ENCODE measurements around the gene PDCD1LG2.
A peak's percentile ranks its signal among the peaks of the same experiment; 100 is the strongest.
"Not testable (repeated sequence)": the region's sequence is repeated elsewhere in the genome, so short reads cannot be mapped to it uniquely, and the experiment has no call there.

PDCD1LG2 gene

GRCh38 chr9:5493679-5494511, 16.4 kb upstream of the PDCD1LG2 start:
- DNase-seq (ENCODE audit: low read depth): no peak

- DNase-seq (ENCODE audit: low read depth): not testable (repeated sequence)
Observed at GRCh38 chr9:5494765-5495164, 15.6 kb upstream of the PDCD1LG2 start.

DNA sequence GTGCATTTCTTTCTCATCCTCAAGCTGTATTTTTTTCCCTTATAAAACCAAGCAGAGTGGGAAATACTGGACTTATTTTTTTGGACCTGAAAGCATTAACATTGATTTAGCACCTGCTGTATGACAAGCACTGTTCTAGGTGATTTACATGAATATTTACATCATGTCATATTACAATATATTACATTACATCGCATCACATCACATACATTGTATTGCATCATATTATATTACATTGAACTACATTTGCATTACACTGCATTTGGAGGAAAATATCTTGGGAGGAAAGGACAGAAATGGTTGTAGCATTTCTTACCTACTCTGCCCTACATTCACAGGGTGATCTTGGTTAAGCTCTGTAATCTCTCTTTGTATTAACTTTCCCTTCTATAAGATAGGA, 11.2 kb upstream of the PDCD1LG2 start:
- DNase-seq (ENCODE audit: low read depth): no peak

- DNase-seq (ENCODE audit: low read depth): no peak
Observed at GRCh38 chr9:5499889-5500398, 10.4 kb upstream of the PDCD1LG2 start.

GRCh38 chr9:5500441-5501235, 9.7 kb upstream of the PDCD1LG2 start:
- no peak for DNase-seq (ENCODE audit: low read depth)

DNA sequence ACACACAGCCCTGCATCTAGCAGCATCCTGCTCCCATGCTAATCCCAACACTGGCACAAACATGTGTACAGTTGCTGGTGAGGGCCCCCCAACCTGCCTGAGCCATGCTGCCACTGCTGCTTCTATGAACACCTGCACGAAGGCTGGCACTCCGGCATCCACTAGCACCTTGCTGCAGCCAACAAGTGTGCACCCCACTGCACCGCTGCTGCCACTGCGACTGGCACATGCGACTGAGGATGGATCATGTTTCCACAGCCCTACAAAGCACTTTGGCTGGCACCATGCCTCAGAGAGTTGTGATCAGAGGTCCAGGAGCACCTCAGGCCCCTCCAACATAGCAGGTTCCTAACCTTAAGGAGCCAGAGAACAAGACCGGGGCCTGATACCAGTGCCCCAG, 7.8 kb upstream of the PDCD1LG2 start:
- no peak for DNase-seq (ENCODE audit: low read depth)

- DNase-seq (ENCODE audit: low read depth): peak; percentile 78
Observed at GRCh38 chr9:5509573-5509972, 758 bp upstream of the PDCD1LG2 start.

- DNase-seq (ENCODE audit: low read depth): no peak
Observed at GRCh38 chr9:5510989-5511388, 658 bp downstream of the PDCD1LG2 start.

GRCh38 chr9:5511476-5511875, 1.1 kb downstream of the PDCD1LG2 start:
- no peak for DNase-seq (ENCODE audit: low read depth)

DNA sequence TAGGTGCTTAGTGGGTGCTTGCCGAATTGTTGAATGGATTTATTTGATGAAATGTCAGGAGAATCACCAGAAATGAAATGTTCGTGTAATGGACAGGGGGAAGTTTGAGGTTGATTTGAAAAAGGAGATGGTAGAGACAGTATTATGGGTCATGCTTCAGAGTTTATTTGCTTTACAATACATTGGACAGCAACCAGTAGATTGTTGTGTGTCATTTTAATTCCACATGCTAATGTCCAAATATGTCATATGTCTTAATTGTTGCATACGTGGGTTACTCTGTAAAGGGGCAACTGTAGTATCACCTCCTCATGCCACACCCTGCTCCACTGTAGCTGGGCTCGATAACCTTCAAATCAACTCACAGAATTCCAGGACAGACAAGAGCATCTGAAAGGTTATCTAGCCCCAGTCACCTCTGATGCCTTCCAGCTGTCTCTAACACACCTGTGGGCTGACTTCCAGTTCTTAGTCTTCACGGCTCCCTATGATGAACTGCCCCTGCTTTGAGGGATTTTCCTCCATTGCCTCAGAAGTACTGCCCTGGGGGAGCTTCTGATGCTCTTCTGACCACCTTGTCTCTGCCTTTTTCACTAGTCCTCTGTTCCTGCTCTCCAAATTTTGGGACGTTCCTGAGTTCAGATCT, 1.7 kb downstream of the PDCD1LG2 start:
- DNase-seq (ENCODE audit: low read depth): no peak

DNA sequence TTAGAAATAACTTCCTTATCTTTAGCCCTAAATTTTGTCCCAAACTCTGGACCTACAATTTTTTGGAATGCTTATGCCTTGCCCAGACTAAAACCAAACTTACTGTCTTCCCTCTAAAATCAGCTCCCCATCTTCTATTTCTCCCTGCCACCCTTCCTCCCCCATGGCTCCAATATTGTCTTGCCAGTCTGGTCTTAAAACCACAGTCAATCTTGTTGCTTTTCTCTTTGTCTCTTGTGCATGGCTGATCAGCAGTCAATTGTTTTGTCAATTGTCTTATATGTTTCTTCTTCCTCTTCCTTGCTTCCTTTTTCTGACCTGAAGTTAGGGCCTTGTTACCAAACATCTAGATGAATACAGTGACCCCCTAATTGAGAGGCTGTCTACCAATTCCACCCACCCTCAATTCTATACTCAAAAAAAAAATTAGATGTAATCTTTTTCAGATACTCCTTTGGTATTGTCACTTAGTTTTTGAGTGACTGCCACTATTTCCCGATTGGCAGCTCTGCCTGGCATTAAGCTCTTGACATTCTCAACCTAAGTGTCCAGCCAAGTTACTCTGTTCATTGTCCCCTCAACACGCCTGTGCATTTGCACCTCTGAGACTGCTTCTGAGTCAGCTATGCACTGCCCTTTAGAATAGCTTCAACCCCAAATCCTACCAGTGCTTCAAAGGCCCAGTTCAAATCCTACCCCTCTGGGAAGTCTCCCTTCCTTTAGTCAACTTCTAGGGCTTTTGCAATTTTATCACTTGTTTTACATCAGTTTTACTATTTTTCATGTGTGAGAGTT, 2.5 kb downstream of the PDCD1LG2 start:
- no peak for DNase-seq (ENCODE audit: low read depth)

GRCh38 chr9:5513966-5514616, 3.8 kb downstream of the PDCD1LG2 start:
- DNase-seq (ENCODE audit: low read depth): no peak

DNA sequence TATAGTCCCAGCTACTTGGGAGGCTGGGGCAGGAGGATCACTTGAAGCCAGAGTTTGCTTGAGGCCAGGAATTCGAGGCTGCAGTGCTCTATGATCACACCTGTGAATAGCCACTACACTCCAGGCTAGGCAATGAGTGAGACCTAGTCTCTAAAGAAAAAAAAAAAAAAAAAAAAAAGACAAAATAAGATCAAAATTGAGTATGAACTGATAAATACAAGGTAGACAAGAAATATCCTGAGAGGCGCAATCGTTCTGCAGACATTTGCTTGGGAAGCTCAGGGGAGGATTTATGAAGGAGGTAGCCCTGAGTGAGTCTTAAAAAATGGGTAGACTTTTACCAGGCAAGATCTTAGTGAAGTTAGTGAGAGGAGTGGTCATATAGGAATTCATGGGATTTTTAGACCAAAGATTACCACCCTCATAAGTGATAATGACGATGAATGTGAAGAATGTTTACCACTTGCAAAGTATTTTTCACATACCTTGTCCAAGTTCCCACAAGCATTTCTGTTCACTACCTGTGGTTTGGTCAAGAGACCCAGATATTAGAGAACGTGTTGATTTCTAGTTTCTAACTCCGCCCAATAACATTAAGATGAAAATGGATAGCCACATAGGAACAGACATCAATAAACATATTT, 4.4 kb downstream of the PDCD1LG2 start:
- no peak for DNase-seq (ENCODE audit: low read depth)

DNA sequence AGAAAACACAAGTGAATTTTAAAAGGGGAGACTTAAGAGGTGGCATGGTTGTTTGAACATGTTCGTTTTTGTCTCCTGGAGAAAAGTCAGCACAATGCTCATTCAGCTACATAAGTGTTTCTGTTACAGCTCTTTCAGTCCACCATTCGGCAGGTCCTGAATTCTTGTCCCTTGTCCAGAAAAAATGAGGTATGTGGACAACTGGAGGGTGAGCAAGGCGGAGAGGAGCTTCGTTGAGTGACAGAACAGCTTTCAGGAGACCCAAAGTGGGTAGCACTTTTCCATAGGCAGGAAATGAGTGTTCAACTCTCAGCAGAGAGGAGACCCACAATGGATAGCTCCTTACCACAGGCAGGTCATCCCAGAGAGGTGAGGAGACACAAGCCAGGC, 4.9 kb downstream of the PDCD1LG2 start:
- DNase-seq (ENCODE audit: low read depth): no peak

DNA sequence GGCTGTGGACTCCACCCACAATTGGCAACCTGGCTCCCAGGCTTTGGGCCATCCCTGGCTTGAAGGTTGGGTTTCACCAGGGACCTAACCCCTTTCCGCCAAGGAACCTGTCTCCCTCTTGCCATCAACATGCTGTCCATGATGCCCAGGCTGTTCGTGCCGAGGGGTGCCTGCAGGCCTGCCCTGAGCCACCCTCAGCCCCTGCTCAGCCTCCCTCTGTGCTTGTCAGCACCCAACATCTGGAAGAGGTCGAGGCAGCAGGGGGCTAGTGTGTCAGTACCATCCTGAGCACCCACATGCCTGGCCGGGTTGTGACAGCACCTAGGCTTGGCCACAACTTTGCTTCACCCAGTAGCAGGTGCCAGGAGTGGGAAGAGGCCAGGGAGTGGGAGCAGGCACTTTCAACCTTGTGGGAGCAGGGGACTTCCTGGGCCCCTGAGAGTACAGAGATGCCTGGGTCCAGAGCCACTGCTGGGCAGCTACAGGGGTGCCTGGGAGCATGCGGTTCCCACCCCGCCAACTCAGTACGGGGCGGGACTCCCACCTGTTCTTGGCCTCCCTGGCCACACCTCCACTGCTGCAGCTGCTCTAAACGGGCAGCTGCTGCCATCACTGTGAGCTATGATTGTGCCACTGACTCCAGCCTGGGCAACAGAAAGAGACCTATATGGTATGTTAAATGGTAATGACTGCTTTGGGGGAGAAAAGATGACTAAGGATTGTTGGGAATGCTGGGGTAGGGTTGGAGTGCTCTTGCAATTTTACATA, 6.3 kb downstream of the PDCD1LG2 start:
- no peak for DNase-seq (ENCODE audit: low read depth)

- no peak for DNase-seq (ENCODE audit: low read depth)
Observed at GRCh38 chr9:5518171-5518936, 8.0 kb downstream of the PDCD1LG2 start.

DNA sequence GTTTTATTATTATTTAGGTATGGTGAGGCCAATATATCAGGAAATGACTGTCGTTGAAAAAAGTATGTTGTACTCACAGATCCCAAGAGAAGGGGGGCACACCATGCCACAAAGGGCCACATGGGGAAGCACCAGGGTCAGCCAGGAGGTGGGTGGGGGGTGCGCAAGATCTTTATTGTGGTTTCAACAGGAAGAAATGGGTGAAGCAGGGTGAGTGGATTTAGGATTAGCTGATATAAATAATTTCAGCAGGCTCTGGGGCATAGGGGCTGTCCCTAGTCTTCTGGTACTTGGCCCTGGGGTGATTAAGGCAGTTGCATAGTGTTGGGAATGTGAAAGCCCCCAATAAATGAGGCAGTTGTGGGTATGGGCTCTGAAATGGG, 8.6 kb downstream of the PDCD1LG2 start:
- DNase-seq (ENCODE audit: low read depth): no peak

DNA sequence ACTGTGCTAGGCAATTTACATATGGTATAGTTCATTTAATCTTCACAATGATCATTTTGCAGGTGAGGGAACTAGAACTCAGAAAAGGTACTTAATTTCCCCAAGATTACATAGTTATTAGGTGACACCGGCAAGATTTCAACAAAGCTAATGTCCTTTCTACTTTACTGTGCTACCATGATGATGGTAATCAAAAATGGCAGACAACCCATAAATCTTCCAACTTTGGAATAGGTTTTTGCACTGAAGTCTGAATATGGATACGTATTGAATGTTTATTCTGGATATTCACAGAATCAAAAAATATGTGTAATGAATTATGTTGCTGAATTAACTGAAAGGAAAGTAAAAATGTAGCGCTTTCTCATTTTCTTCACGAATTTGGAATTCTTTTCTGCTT, 13.8 kb downstream of the PDCD1LG2 start:
- DNase-seq (ENCODE audit: low read depth): no peak

GRCh38 chr9:5529683-5530221, 19.4 kb downstream of the PDCD1LG2 start:
- no peak for DNase-seq (ENCODE audit: low read depth)

Measured in fibroblast of the conjunctiva (primary cell).